ENCODE data around the gene SYNJ2. TPM values are rescaled to one million over a fixed set of nuclear protein-coding genes. Genes with fewer than 3 reads are reported as not detected.

Gene SYNJ2
- total and polyA plus RNA-seq, 3 donors from 2014 or later = 5.8 to 17.7 (median 7.6) TPM

GRCh38 chr6:157952861-157953351 lies 28.8 kb upstream of the SYNJ2 start:
- H3K27ac ChIP-seq = no peak overlapping the region
- no peaks in the 10 kb centered on the region for H3K27me3 ChIP-seq
- no peaks in the 10 kb centered on the region for H3K4me1 ChIP-seq
- no peak for TF ChIP-seq POLR2A (IDR thresholded peaks at IDR 0.05)
- TF ChIP-seq CTCF (IDR thresholded peaks at IDR 0.05) = no peak
- H3K36me3 ChIP-seq (ENCODE audit: low read depth, missing control alignments) = no peaks in the 10 kb centered on the region
- WGBS, 2 donors = 85 to 95% methylated on average over 7 of the region's 7 CpGs
- no peaks in the 10 kb centered on the region for H3K9me3 ChIP-seq
- intact Hi-C loops (cut with DNase I; ENCODE audit: low total_unique reads) = no loop called here
- no peak overlapping the region for H3K4me3 ChIP-seq
- DNase-seq = no peak

GRCh38 chr6:157953580-157954091 lies 28.0 kb upstream of the SYNJ2 start:
- intact Hi-C loops (cut with DNase I; ENCODE audit: low total_unique reads) = no loop called here
- H3K4me1 ChIP-seq = no peaks in the 10 kb centered on the region
- H3K36me3 ChIP-seq (ENCODE audit: low read depth, missing control alignments) = no peaks in the 10 kb centered on the region
- no peaks in the 10 kb centered on the region for H3K9me3 ChIP-seq
- H3K27me3 ChIP-seq = no peaks in the 10 kb centered on the region
- H3K27ac ChIP-seq = no peak overlapping the region
- DNase-seq = no peak
- peak overlapping the region in 1 of 2 donors; percentile 8 for H3K4me3 ChIP-seq
- 58 to 64% methylated on average over 7 of the region's 7 CpGs for WGBS, 2 donors
- TF ChIP-seq POLR2A (IDR thresholded peaks at IDR 0.05) (no peak), CTCF (IDR thresholded peaks at IDR 0.05) (no peak)

GRCh38 chr6:157954150-157955117 lies 27.2 kb upstream of the SYNJ2 start:
- no peak for TF ChIP-seq POLR2A (IDR thresholded peaks at IDR 0.05)
- TF ChIP-seq CTCF (IDR thresholded peaks at IDR 0.05) = no peak
- DNase-seq = peak; percentile 35

GRCh38 chr6:157955675-157956074 lies 26.0 kb upstream of the SYNJ2 start:
- Histone ChIP-seq H3K27ac (no peak overlapping the region), H3K4me3 (no peak overlapping the region), H3K36me3 (ENCODE audit: low read depth, missing control alignments) (no peaks in the 10 kb centered on the region), H3K4me1 (no peaks in the 10 kb centered on the region), H3K9me3 (no peaks in the 10 kb centered on the region), H3K27me3 (no peaks in the 10 kb centered on the region)
- DNase-seq = no peak
- WGBS, 2 donors = 94 to 95% methylated on average over 6 of the region's 6 CpGs
- TF ChIP-seq CTCF (IDR thresholded peaks at IDR 0.05) (no peak), POLR2A (IDR thresholded peaks at IDR 0.05) (no peak)
- intact Hi-C loops (cut with DNase I; ENCODE audit: low total_unique reads) = no loop called here

More at GRCh38 chr6:157954150-157955117, 27.2 kb upstream of the SYNJ2 start:
- no peaks in the 10 kb centered on the region for H3K4me1 ChIP-seq
- intact Hi-C loops (cut with DNase I; ENCODE audit: low total_unique reads) = no loop called here
- H3K36me3 ChIP-seq (ENCODE audit: low read depth, missing control alignments) = no peaks in the 10 kb centered on the region
- H3K27ac ChIP-seq = no peak overlapping the region
- no peaks in the 10 kb centered on the region for H3K27me3 ChIP-seq
- whole genome bisulfite sequencing, 2 donors = 16 to 44% methylated on average over 17 to 32 of the region's 34 CpGs
- H3K4me3 ChIP-seq = peak overlapping the region in 1 of 2 donors; percentile 8
- no peaks in the 10 kb centered on the region for H3K9me3 ChIP-seq
